ENCODE results near the gene EVL.
A peak's percentile ranks its signal among the peaks of the same experiment; 100 is the strongest.
"Not testable (repeated sequence)": the region's sequence is repeated elsewhere in the genome, so short reads cannot be mapped to it uniquely, and the experiment has no call there.

The EVL gene, protein sequence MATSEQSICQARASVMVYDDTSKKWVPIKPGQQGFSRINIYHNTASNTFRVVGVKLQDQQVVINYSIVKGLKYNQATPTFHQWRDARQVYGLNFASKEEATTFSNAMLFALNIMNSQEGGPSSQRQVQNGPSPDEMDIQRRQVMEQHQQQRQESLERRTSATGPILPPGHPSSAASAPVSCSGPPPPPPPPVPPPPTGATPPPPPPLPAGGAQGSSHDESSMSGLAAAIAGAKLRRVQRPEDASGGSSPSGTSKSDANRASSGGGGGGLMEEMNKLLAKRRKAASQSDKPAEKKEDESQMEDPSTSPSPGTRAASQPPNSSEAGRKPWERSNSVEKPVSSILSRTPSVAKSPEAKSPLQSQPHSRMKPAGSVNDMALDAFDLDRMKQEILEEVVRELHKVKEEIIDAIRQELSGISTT

DNA sequence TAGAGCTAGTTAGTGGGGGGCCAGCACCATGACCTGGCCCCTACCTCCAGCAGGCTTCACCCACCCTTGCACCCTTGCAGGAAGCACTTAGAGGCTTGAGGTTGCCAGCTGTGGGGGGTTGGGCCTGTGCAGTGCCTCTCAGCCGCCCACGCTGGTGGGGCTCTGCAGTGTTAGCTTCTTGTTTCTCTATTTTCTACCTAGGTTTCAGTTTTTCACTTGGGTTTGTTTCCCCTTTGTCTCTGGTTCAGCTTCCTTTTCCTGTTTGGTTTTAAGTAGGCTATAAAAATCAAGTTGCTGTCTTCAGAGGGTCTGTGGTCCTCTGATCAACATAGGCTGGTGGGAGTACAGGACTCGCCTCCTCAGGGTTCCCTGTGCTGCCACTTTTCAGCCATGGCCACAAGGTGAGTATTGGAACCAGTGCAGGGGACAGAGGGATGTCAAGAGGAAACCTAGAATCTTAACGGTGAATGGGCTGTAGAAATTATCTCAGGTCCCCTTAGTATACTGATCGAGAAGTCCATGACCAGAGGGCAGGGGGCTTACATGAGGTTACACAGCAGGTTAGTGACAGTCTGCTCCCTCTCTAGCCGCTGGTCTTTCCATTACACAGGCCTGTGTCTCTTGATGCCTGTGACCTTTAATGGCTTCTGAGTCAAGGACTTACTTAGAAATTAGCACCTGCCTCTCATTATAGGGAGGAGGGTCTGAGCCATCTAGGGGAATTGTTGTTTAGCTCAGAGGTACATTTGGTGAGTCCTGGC lies at the start of gene EVL:
Gene EVL, plus strand, starts transcription at position 312 of the 761 bp plus-strand sequence. Its CDS starts 79 bp downstream, at position 391.
- intact Hi-C loops (cut with DNase I), result no loop called here
- peak in 18 of 42 donors; percentile 21 to 60 (median 40) for DNase-seq

DNA sequence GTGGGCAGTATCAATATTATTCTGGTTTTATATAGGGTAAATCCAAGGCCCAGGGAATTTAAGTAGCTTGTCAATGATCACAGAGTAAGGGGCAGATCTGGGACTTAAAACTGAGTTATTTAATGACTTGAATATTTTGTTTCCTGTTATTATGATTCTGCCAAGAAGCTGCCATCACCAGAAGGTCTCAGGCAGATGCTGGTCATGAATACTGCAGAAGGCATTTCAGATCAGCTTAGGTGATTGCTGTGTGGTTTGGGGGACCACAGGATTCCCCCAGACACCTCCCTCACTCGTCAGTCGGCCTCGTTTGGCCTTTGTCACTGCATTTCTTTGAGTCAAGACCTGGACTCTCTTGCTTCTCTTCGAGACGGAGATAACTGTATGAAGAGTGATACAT lies 47.7 kb upstream of the EVL start:
- DNase-seq, result no peak
- intact Hi-C loops (cut with DNase I), result no loop called here

DNA sequence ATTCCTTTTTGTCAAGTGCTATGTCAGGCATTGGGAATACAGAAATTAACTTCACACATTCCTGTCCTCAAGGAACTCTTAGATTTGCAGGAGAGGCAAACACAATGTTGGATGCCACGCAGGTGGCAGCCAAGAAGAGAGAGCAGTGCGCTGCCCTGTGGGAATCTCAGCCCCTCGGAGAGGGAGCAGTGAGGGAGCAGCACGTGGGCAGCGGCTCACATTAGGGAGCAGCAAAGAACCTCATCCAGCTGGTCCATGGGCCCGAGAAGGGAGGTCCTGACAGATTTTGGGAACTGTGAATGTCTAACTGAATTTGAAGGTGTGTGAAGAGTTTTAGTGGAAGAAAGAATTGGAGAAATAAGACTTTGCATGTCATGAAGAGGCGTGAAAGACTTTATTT lies 47.2 kb upstream of the EVL start:
- DNase-seq, result no peak
- intact Hi-C loops (cut with DNase I), result no loop called here

DNA sequence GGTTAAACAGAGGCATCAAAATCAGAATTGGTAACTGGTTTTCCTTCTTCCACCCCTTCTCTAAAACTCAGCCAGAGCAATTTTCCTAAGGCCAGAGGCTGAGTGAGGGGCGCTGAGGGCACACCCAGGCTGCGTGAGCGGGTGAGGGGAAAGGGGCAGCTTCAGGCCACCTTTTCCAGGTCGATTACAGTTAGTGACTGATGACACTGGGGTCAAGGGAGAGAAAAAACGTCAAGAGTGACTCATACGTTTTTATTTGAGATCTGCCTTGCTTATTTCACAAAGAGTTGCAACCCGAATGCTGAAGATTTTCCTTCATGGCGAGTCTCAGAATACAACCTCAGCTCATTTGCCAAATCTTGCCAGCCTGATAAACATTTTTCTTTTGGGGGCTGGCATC lies 46.7 kb upstream of the EVL start:
- intact Hi-C loops (cut with DNase I), result no loop called here
- DNase-seq, result no peak

DNA sequence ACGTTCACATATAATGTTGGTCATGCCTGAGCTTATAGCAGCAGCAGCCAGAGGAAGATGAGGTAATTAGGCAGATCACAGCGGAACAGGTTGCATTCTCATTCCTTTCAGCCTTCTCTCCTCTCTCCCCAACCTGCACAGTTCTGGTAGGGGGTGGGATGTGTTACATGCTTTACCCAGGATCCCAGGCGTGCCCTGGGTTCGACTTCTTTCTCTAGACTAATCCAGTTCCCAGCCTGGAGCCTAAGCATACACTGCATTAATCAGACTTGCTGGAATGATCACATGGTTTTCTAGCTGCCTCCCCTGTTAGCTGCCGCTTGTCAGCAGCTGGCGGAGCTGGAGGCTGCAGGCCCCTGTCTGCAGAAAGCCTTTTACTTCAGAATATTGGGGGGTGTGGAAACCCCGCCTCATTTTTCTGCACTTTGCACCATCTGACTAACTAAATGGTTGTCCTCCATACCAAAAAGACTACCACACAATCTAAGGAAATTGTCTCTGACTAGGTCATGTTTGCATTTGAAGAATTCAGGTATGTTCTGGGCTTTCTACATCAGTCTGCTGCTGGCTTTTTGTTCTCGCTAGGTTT lies 46.0 kb upstream of the EVL start:
- intact Hi-C loops (cut with DNase I), result no loop called here
- peak; percentile 18 to 88 (median 64) for DNase-seq

DNA sequence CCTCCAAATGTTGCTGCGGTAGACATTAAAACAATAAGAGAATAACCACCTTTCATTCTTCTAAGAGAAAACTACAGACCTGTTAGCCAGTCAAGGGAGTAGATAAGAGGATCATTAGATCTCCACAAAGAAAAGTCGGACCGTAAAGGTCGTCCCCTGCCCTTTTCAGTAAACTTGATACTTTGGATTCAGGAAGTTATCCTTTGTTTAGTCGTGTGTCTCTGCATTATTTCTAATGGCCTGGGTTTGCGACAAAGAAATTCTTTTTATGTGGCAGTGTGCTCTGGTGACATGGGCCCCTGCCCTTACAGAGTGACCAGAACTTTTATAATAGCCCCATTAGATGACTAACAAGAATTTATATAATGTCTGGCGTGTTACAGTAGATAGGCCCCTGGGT lies 44.6 kb upstream of the EVL start:
- no peak for DNase-seq
- intact Hi-C loops (cut with DNase I), result no loop called here

DNA sequence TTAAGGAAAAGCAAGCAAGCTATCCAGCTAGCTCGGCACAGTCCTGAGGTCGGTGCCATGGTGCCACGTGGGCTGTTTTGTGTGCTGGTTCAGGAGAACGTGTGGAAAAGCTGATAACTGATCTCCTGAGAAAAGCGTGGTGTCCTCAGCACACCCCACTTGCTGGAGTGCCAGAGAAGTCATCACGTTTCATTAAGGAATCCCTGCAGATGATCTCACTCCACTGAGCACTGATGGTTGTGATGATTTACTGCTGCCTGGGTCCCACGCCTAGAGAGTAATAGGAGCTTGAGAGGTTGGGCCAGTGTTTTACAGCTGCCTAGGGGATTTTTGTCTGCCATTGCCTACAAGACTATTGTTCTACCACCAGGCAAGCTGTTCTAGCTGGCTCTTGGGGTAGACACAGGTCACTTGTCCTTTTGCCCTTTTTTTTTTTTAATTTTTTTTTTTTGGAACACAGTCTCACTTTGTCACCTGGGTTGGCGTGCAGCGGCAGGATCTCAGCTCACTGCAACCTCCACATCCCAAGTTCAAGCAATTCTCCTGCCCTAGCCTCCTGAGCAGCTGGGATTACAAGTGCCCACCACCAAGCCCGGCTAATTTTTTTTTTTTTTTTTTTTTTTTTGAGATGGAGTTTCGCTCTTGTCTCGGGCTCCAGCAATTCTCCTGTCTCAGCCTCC lies 42.3 kb upstream of the EVL start:
- peak in 8 of 42 donors; percentile 4 to 40 (median 16) for DNase-seq
- intact Hi-C loops (cut with DNase I), result no loop called here

DNA sequence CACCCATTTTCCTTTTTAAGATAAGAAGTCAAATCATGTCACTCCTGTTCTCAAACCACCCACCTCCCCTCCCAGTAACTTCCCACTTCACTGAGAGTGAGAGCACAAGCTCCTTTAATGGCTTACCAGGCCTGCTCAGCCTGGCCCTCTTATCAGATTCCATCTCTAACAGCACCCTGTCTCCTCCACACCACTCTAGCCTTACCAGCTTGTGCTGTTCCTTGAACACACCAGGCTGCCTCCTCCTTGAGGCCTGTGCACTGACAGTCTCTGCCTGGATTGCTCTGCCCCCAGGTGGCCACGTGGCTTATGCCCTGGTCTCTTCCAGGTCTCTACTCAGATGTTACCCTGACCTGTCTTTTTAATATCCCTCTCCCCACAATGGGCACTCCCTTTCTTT lies 40.1 kb upstream of the EVL start:
- peak in 21 of 42 donors; percentile 7 to 76 (median 31) for DNase-seq
- intact Hi-C loops (cut with DNase I), result no loop called here

DNA sequence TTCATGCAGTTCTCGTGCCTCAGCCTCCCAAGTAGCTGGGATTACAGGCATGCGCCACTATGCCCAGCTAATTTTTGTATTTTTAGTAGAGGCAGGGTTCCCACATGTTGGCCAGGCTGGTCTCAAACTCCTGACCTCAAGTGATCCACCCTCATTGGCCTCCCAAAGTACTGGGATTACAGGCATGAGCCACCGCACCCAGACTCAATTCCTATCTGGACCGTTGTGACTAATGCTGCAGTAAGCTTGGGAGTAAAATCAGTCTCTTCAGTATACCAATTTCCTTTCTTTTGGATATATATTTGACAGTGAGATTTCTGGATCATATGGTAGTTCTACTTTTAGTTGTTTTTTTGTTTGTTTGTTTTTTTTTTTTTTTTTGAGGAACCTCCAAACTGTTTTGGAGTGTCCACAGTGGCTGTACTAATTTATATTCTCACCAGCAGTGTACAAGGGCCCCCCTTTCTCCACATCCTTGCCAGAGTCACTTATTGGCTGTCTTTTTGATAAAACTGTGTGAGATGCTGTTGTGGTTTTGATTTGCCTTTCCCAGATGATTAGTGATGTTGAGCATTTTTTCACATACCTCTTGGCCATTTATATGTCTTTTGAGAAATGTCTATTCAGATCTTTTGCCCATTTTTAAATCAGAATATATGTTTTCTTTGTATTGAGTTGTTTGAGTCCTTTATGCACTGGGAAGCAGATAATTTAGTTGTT lies 37.3 kb upstream of the EVL start:
- intact Hi-C loops (cut with DNase I), result no loop called here
- DNase-seq, result no peak

DNA sequence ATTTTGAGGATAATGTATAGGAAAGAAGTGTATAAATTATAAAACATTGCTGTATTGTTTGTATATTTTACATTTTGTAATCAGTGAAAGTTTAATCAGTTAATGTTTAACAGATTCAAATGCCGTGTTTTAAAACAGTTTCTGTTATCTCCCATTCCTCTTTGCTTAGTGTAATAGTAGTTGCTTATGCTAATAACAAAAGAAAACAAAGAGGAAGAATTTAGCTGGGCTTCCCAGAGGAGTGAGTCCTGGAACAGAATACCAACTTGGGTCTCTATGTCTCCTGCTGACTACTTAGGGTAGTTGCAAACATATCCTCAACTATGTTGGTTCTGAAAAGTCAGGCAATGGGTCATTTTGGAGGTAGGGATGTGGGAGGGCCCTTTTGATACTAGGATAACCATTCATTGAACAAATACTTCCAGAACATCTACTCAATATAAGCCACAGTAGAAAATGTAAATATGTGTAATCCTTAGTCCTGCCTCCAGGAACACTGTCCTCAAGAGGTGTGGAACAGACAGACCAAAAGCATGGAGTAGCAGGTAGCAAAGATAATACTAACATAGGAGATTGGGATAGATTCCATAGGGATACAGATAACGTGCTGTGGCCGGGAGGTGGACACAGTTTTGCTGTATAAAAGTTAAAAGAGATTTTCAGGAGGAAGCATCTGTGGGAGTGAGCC lies 36.1 kb upstream of the EVL start:
- intact Hi-C loops (cut with DNase I), result no loop called here
- DNase-seq, result no peak

DNA sequence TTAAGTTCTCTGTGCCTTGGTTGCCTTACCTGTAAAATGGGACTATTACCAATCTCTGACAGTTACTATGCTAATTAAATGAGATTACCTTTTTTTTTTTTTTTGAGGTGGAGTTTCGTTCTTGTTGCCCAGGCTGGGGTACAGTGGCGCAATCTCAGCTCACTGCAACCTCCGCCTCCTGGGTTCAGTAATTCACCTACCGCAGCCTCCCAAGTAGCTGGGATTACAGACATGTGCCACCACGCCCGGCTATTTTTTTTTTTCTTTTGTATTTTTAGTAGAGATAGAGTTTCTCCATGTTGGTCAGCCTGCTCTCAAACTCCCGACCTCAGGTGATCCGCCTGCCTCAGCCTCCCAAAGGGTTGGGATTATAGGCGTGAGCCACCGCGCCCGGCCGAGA lies 35.2 kb upstream of the EVL start:
- DNase-seq; intact Hi-C loops (cut with DNase I): not testable (repeated sequence)

DNA sequence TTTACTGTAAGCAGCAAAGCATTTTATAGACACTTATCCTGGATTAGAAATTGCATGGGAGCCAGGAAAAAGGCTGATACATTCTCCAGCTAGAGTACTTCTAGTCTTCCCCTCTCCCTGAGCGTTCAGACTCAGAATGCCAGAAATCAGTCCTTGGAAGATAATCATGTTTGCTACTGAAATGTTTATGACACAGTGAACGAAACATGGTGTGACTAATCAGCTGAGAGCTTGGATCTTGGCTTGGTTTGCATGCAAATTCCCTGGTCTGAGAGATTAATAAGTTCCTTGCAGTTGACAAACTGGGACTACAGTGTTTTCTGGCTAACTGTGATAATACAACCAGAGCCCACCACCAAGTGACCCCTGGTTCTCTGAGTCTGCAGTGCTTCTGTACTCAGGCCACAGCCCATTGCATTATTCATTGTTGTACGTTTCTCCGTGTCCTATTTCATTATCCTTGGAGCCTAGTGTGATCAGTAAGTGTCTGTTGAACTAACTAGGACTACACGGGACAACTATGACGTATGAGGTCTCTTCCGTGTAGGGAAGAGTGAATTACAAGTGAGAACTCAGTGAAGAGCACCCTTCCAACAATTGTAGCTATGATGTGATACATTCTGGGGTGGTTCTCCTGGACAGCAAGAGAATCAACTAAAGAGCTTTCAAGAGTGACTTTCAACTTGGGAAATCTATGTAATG lies 34.6 kb upstream of the EVL start:
- intact Hi-C loops (cut with DNase I), result no loop called here
- no peak for DNase-seq

DNA sequence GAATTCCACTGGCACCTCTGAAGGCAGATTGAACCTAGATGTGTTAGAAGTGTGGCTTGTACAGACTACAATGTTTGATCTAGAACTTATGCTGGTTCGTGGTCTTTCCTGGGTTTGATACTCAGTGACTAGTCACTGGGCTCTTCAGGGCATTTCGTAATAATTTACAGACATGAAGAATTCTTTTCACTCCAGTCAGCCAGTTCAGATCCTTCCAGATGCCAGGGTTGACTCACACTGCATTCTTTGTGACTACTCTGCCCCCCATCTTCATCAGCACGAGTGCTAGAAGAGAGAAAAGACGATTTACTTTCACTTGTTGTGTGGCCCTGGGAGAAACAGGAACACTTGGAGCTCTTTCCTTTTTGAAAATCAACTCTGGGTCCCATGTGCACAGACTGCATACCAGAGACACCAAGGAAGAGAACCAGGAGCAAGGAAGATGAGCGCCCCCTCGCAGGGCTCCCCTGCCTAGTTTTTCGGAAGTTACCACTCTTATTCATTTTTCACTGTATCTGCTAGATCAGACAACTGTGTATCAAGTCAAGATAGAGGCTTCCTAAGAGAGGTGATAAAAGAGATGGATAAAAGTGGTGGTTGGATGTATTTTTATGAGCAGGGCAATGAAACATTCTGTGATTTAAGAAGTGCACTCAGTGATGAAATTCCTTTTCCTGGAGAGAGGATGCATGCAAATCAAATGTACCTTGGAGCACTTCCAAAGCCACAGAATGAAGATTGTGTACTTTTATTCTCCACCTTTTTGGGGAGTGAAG lies 33.5 kb upstream of the EVL start:
- intact Hi-C loops (cut with DNase I), result no loop called here
- DNase-seq, result peak in 12 of 42 donors; percentile 9 to 66 (median 30)

DNA sequence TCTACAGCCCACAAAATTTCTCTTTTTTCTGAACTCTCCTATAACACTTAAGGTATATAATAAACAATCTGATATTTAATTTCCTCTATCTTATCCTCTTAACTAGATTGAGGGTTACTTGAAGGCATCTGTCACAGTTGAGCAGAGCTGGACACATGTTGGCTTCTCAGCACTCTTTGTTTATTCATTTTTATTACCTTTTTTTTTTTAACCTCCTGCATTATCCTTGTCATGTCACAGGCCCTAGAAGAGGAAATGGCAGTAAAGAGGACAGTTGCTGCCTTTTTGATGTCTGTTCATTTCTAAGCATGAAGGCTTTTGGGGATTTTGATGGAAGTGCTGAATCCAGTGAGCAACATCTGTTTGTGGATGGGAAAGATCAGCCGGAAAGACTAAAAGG lies 32.5 kb upstream of the EVL start:
- intact Hi-C loops (cut with DNase I), result no loop called here
- DNase-seq, result no peak

DNA sequence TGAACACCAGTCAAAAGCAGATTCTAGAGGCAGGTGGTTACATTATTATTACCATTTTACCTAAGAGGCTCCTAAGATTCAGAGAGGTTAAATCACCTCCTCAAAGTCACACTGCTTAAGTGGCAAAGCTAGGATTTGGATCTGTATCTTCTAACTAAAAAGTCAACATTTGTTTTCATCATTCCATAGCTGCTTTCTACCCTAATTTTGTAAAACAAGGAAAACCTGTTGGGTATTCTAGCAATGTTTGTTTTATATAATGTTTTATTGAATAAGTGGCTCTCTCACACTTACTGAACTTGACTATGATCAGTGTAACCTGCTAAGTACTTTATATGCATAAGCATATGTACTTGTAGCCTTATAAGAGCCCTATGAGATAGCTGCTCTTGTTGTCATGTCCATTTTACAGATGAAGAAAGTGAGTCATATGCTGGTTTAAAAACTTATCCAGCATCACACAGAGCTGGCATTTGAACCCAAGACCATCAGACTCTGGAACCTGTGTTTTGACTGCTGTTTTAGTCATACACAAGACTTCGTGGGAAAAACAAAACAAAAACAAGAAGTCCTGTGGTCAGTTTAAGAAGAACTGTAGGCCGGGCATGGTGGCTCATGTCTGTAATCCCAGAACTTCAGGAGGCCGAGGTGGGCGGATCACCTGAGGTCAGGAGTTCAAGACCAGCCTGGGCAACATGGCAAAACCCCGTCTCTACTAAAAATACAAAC lies 31.7 kb upstream of the EVL start:
- DNase-seq, result no peak
- intact Hi-C loops (cut with DNase I), result no loop called here

DNA sequence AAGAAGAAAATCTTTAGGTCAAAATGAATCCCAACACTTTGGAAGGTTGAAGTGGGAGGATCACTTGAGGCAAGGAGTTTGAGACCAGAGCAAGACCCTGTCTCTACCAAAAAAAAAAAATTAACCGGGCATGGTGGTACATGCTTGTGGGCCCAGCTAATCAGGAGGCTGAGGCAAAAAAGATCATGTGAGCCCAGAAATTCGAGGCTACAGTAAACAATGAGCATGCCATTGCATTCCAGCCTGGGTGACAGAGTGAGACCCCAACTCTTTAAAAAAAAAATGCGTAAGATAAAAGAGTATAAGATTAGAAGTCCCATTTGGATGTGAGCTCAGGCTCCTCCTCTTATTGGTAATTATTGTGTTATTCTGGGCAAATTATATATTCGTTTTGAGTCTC lies 30.8 kb upstream of the EVL start:
- intact Hi-C loops (cut with DNase I), result no loop called here

More for the DNA sequence above, 30.8 kb upstream of the EVL start:
- no peak for DNase-seq

Measured in head of caudate nucleus (tissue), 42 donors.